H1 (cell line): ENCODE measurements around the gene EPM2A. TPM values are rescaled to one million over a fixed set of nuclear protein-coding genes. Genes with fewer than 3 reads are reported as not detected.

Source experiments
- CTCF ChIA-PET: fragments of 300-600 bp; sonication (Branson Sonifier 250); formaldehyde crosslinking; loops from one replicate; lab custom pipeline; 2021; ENCODE audit not compliant: partially characterized antibody; lab: Charles Lee
- POLR2A ChIA-PET: fragments of 300-600 bp; sonication (Branson Sonifier 250); formaldehyde crosslinking; loops from one replicate; lab custom pipeline; 2021; ENCODE audit warnings: inconsistent platforms; ENCODE audit not compliant: partially characterized antibody; lab: Charles Lee
- DNase-seq, 2 experiments: peaks; one replicate each; pipeline versions ENCODE4 v3.0.0 to v3.0.0-alpha.2; 2010 to 2022; ENCODE audit warnings: low spot score in 2 of 2, low read depth in 1 of 2, mixed read lengths in 1 of 2
- FAIRE-seq: peaks from 2 replicates; lab custom pipeline; 2011; peaks lifted over from hg19 to GRCh38; lab: Jason Lieb, UNC
- H2AFZ ChIP-seq: 2 replicates; pipeline ENCODE4 v1.8.1; 2012; ENCODE audit warnings: low read length, inconsistent platforms
- H2AK5ac ChIP-seq: 2 replicates; pipeline ENCODE4 v1.6.1; 2013; ENCODE audit warnings: low read depth, low read length
- H2BK120ac ChIP-seq: replicated peaks from 2 replicates; pipeline ENCODE3; 2013; ENCODE audit warnings: low read depth, low read length, inconsistent platforms
- H2BK12ac ChIP-seq: 2 replicates; pipeline ENCODE4 v1.6.1; 2013; ENCODE audit warnings: low read depth, low read length
- H2BK15ac ChIP-seq: 2 replicates; pipeline ENCODE4 v1.6.1; 2013; ENCODE audit warnings: low read length
- H2BK20ac ChIP-seq: 2 replicates; pipeline ENCODE4 v1.6.1; 2013; ENCODE audit warnings: low read length
- H2BK5ac ChIP-seq: 2 replicates; pipeline ENCODE4 v1.6.1; 2013; ENCODE audit warnings: low read depth, low read length
- H3K14ac ChIP-seq: 2 replicates; pipeline ENCODE4 v1.6.1; 2013; ENCODE audit warnings: inconsistent platforms; ENCODE audit not compliant: insufficient read length
- H3K18ac ChIP-seq: 2 replicates; pipeline ENCODE4 v1.6.1; 2013; ENCODE audit warnings: low read length; ENCODE audit errors: extremely low read depth
- H3K23ac ChIP-seq: 2 replicates; pipeline ENCODE4 v1.6.1; 2013; ENCODE audit warnings: inconsistent platforms; ENCODE audit not compliant: insufficient read length
- H3K23me2 ChIP-seq: 2 replicates; pipeline ENCODE4 v1.6.1; 2013; ENCODE audit warnings: low read depth, low read length
- H3K27ac ChIP-seq: 2 replicates; pipeline ENCODE4 v1.6.1; 2011; ENCODE audit warnings: low read depth, low read length, inconsistent platforms
- H3K27me3 ChIP-seq, 4 experiments: replicated peaks in 1 of 4; 1 replicate in 1 of 4; 2 replicates in 3 of 4; pipeline versions ENCODE4 v1.6.1 to v1.8.1; 2011 to 2013; ENCODE audit warnings: low read length in 3 of 4, mild to moderate bottlenecking in 3 of 4, inconsistent platforms in 2 of 4, mixed read lengths in 2 of 4, moderate library complexity in 1 of 4; ENCODE audit not compliant: control insufficient read depth in 3 of 4, insufficient read depth in 3 of 4; ENCODE audit errors: extremely low read depth in 1 of 4
- H3K36me3 ChIP-seq, 4 experiments: 2 replicates each; pipeline versions ENCODE4 v1.6.1 to v1.8.1; 2011 to 2013; ENCODE audit warnings: mild to moderate bottlenecking in 4 of 4, low read length in 3 of 4, moderate library complexity in 2 of 4, control low read depth in 1 of 4, inconsistent platforms in 1 of 4; ENCODE audit not compliant: insufficient read depth in 4 of 4, control insufficient read depth in 2 of 4
- H3K4ac ChIP-seq: replicated peaks from 2 replicates; pipeline ENCODE3; 2013; ENCODE audit warnings: low read length, low read depth, mixed read lengths, inconsistent platforms; ENCODE audit not compliant: insufficient read length
- H3K4me1 ChIP-seq, 4 experiments: replicated peaks in 1 of 4; 1 replicate in 1 of 4; 2 replicates in 3 of 4; pipeline versions ENCODE4 v1.6.1 to v1.8.1; 2011 to 2013; ENCODE audit warnings: low read length in 3 of 4, inconsistent platforms in 2 of 4, mixed read lengths in 1 of 4; ENCODE audit not compliant: insufficient read depth in 4 of 4, control insufficient read depth in 3 of 4
- H3K4me2 ChIP-seq, 2 experiments: 2 replicates each; pipeline versions ENCODE4 v1.6.1 to v1.8.1; 2011 to 2013; ENCODE audit warnings: low read depth in 2 of 2, low read length in 2 of 2, control low read depth in 1 of 2, inconsistent platforms in 1 of 2, mild to moderate bottlenecking in 1 of 2; ENCODE audit not compliant: insufficient read depth in 1 of 2
- H3K4me3 ChIP-seq, 4 experiments: fragments of 200-600, 300-600 bp in 1 of 4; sonication (generic), shearing (Covaris generic), sonication (Bioruptor Twin) in 1 of 4; 2 replicates each; pipeline versions ENCODE4 v1.5.1 to v1.8.1; 2011 to 2016; ENCODE audit warnings: low read length in 4 of 4, low read depth in 3 of 4, control low read depth in 2 of 4, inconsistent platforms in 2 of 4, mild to moderate bottlenecking in 2 of 4, mixed read lengths in 1 of 4, moderate library complexity in 1 of 4; ENCODE audit not compliant: insufficient read depth in 2 of 4; ENCODE audit errors: extremely low read depth in 1 of 4
- H3K56ac ChIP-seq: replicated peaks from 2 replicates; pipeline ENCODE3; 2013; ENCODE audit warnings: low read depth, mild to moderate bottlenecking, mixed read lengths, low read length, inconsistent platforms; ENCODE audit not compliant: insufficient read length
- H3K79me1 ChIP-seq: 2 replicates; pipeline ENCODE4 v1.6.1; 2013; ENCODE audit warnings: low read depth, low read length, control low read depth
- H3K79me2 ChIP-seq, 2 experiments: 2 replicates each; pipeline versions ENCODE4 v1.6.1 to v1.8.1; 2012 to 2013; ENCODE audit warnings: low read length in 2 of 2, mild to moderate bottlenecking in 2 of 2, inconsistent platforms in 1 of 2; ENCODE audit not compliant: insufficient read depth in 2 of 2, control insufficient read depth in 1 of 2
- H3K9ac ChIP-seq, 4 experiments: replicated peaks in 1 of 4; 1 replicate in 1 of 4; 2 replicates in 3 of 4; pipeline versions ENCODE4 v1.6.1 to v1.8.1; 2011 to 2013; ENCODE audit warnings: low read depth in 3 of 4, low read length in 3 of 4, control low read depth in 2 of 4, mild to moderate bottlenecking in 2 of 4, moderate library complexity in 2 of 4, inconsistent platforms in 1 of 4; ENCODE audit errors: extremely low read depth in 1 of 4
- H3K9me3 ChIP-seq, 2 experiments: 2 replicates each; pipeline versions ENCODE4 v1.6.1 to v1.8.1; 2012 to 2013; ENCODE audit warnings: mild to moderate bottlenecking in 2 of 2, moderate library complexity in 2 of 2, control low read depth in 1 of 2, inconsistent platforms in 1 of 2, low read depth in 1 of 2, low read length in 1 of 2, mixed read lengths in 1 of 2; ENCODE audit not compliant: insufficient read depth in 2 of 2
- H4K20me1 ChIP-seq, 2 experiments: replicated peaks in 1 of 2; 2 replicates each; pipeline versions ENCODE3 to v1.8.1; 2011 to 2013; ENCODE audit warnings: inconsistent platforms in 2 of 2, low read length in 2 of 2, mild to moderate bottlenecking in 1 of 2; ENCODE audit not compliant: insufficient read depth in 2 of 2, control insufficient read depth in 1 of 2
- H4K5ac ChIP-seq: 2 replicates; pipeline ENCODE4 v1.6.1; 2013; ENCODE audit warnings: low read length, low read depth, mixed read lengths, inconsistent platforms; ENCODE audit not compliant: insufficient read length
- H4K8ac ChIP-seq: 2 replicates; pipeline ENCODE4 v1.8.0; 2013; ENCODE audit warnings: mild to moderate bottlenecking, moderate library complexity, low read length, inconsistent platforms; ENCODE audit not compliant: insufficient read depth; ENCODE audit errors: extremely low read depth
- H4K91ac ChIP-seq: replicated peaks from 2 replicates; pipeline ENCODE3; 2013; ENCODE audit warnings: low read length, mixed read lengths, inconsistent platforms; ENCODE audit not compliant: insufficient read length
- ASH2L ChIP-seq: fragments of 200-600, 300-600 bp; sonication (generic); IDR thresholded peaks from one replicate; pipeline ENCODE4 v1.7.1; 2017; ENCODE audit warnings: low read length
- BACH1 ChIP-seq: IDR thresholded peaks from 2 replicates; pipeline ENCODE4 v1.6.1; 2012; ENCODE audit warnings: low read length, improper control_type of control experiment
- CEBPB ChIP-seq: IDR thresholded peaks from 2 replicates; pipeline ENCODE4 v1.6.1; 2012; ENCODE audit warnings: low read depth, low read length
- HDAC6 ChIP-seq: IDR thresholded peaks from one replicate; pipeline ENCODE4 v1.7.1; 2012; ENCODE audit warnings: low read depth, mild to moderate bottlenecking, inconsistent platforms, low read length, moderate library complexity
- KDM5A ChIP-seq: fragments of 200-600 bp; IDR thresholded peaks from 2 replicates; pipeline ENCODE4 v1.7.1; 2012; ENCODE audit warnings: mild to moderate bottlenecking, low read length, inconsistent platforms, mixed read lengths
- POLR2A ChIP-seq, 2 experiments: IDR thresholded peaks; 1 replicate in 1 of 2; 2 replicates in 1 of 2; pipeline ENCODE4 v1.6.1; 2011; ENCODE audit warnings: low read depth in 2 of 2, low read length in 2 of 2, mild to moderate bottlenecking in 2 of 2; ENCODE audit errors: control extremely low read depth in 1 of 2
- POLR2AphosphoS5 ChIP-seq: IDR thresholded peaks from 2 replicates; pipeline ENCODE4 v1.6.1; 2011; ENCODE audit warnings: low read depth, low read length
- SIN3A ChIP-seq, 2 experiments: IDR thresholded peaks in 1 of 2; conservative IDR thresholded peaks in 1 of 2; 2 replicates each; pipeline ENCODE4 v1.6.1; 2011 to 2012; ENCODE audit warnings: low read length in 2 of 2, improper control_type of control experiment in 1 of 2, low read depth in 1 of 2, mild to moderate bottlenecking in 1 of 2
- SUZ12 ChIP-seq: fragments of 200-600 bp; sonication (generic); IDR thresholded peaks from 2 replicates; pipeline ENCODE4 v1.6.1; 2012; ENCODE audit warnings: mild to moderate bottlenecking, inconsistent platforms, low read length, moderate library complexity, mixed read lengths
- polyA plus RNA-seq, 7 experiments: library from polyadenylated mRNA; depleted of rRNA in 3 of 7; stranded (reverse) in 5 of 7; unstranded in 2 of 7; fragments of >200 nt in 5 of 7; fragments of 200-250 nt in 2 of 7; gene quantifications; 1 replicate in 5 of 7; 2 replicates in 1 of 7; 4 replicates in 1 of 7; pipeline versions ENCODE4 v1.2.1 to v1.2.3, GENCODE V29; 2011 to 2013; ENCODE audit warnings: missing spikeins in 2 of 7, mixed read lengths in 2 of 7
- total RNA-seq: library from RNA; stranded (reverse); fragmentation: NEBNext Ultra II Directional; extraction: Animal tissue kit (Norgen Biotek cat#: 25700); gene quantifications from 2 replicates; pipeline ENCODE4 v1.2.1, GENCODE V29; 2021
- TF ChIP-seq, protein P1 (sequence below): IDR thresholded peaks from 2 replicates; pipeline ENCODE4 v1.6.1; 2011; ENCODE audit warnings: low read length, improper control_type of control experiment

The EPM2A gene
- total and polyA plus RNA-seq, 2 of the 8 experiments (the other 6 are each of a cell fraction or from before 2014, with no cell fraction given): 2.3 to 6.2 TPM

DNA sequence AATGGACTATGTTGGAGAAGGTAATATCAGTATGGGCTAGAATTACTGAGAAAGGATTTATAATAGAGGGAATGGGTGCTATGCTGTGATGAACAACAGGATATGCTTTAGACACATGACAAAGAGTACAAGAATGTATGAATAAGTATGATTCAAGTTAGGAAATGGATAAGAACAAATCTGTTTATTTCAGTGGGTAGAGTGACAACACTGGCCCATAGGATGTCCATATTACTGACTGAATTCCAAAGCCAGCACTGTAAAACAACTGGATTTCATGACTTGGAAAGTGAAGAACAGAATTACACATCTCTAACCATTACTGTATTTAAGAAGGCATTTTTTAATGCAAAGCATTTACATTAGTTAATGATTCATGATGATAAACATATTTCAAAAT, 35.9 kb downstream of the EPM2A start:
- no peak overlapping the region for H2BK120ac ChIP-seq
- H3K9me3 ChIP-seq: 0 out of 4 replicates have a peak, but pooled peaks cover 0 to 5% of the 10 kb centered on the region in 2 experiments
- POLR2A ChIA-PET: interaction anchor here (0.6 kb wide), 1 partner anchor 30 kb away, joined by 3 read pairs; no protein-coding TSS in a partner anchor
- peaks cover 0 to 1% (median 0%) of the 10 kb centered on the region in 4 experiments; a peak in 1 of 7 replicates for H3K27me3 ChIP-seq
- no peak overlapping the region for H3K4me2 ChIP-seq
- no peak overlapping the region for H4K8ac ChIP-seq
- no peaks in the 10 kb centered on the region for H3K79me1 ChIP-seq
- no peak overlapping the region for H2BK15ac ChIP-seq
- no peak overlapping the region for H2BK12ac ChIP-seq
- H3K79me2 ChIP-seq: no peaks in the 10 kb centered on the region
- H3K9ac ChIP-seq: no peak overlapping the region
- no peaks in the 10 kb centered on the region for H4K20me1 ChIP-seq
- no peak overlapping the region for H2AK5ac ChIP-seq
- H2BK5ac ChIP-seq: no peak overlapping the region
- DNase-seq (no peak), FAIRE-seq (no peak)
- no peaks in the 10 kb centered on the region for H3K23me2 ChIP-seq
- CTCF ChIA-PET: no interaction called here
- H3K27ac ChIP-seq: no peak overlapping the region
- TF ChIP-seq CEBPB (no peak), BACH1 (no peak), POLR2AphosphoS5 (no peak), POLR2A (IDR thresholded peaks at IDR 0.05; ENCODE audit: control extremely low read depth in 1 of 2, low read depth in 2 of 2, low read length in 2 of 2) (no peak), SUZ12 (no peak), SIN3A (conservative IDR thresholded peaks at IDR 0.05 in 1 of 2, IDR thresholded peaks at IDR 0.05 in 1 of 2; ENCODE audit: low read depth in 1 of 2, low read length in 2 of 2) (no peak), ASH2L (no peak), KDM5A (no peak), HDAC6 (no peak)
- TF ChIP-seq, protein P1, sequence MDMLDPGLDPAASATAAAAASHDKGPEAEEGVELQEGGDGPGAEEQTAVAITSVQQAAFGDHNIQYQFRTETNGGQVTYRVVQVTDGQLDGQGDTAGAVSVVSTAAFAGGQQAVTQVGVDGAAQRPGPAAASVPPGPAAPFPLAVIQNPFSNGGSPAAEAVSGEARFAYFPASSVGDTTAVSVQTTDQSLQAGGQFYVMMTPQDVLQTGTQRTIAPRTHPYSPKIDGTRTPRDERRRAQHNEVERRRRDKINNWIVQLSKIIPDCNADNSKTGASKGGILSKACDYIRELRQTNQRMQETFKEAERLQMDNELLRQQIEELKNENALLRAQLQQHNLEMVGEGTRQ: no peak
- no peaks in the 10 kb centered on the region for H3K36me3 ChIP-seq
- no peak overlapping the region for H3K18ac ChIP-seq
- no peak overlapping the region for H3K56ac ChIP-seq
- H3K4me1 ChIP-seq: no peaks in the 10 kb centered on the region
- H3K4ac ChIP-seq: no peak overlapping the region
- no peak overlapping the region for H3K4me3 ChIP-seq
- H3K14ac ChIP-seq: no peak overlapping the region
- H2AFZ ChIP-seq: no peak overlapping the region
- no peak overlapping the region for H3K23ac ChIP-seq
- no peak overlapping the region for H2BK20ac ChIP-seq
- no peak overlapping the region for H4K91ac ChIP-seq
- no peak overlapping the region for H4K5ac ChIP-seq
